ENCODE data around the gene SDCBP2.
"Not testable (repeated sequence)": the region's sequence is repeated elsewhere in the genome, so short reads cannot be mapped to it uniquely, and the experiment has no call there.

SDCBP2 gene

GRCh38 chr20:1357921-1358671 lies 29.2 kb upstream of the SDCBP2 start:
- no peak for DNase-seq

GRCh38 chr20:1353956-1354355 lies 25.0 kb upstream of the SDCBP2 start:
- DNase-seq, result no peak

GRCh38 chr20:1346315-1346969 lies 17.5 kb upstream of the SDCBP2 start:
- DNase-seq, result no peak

- DNase-seq, result no peak
Measured at GRCh38 chr20:1345756-1346093, 16.8 kb upstream of the SDCBP2 start.

GRCh38 chr20:1345030-1345755 lies 16.3 kb upstream of the SDCBP2 start:
- DNase-seq, result no peak

GRCh38 chr20:1343446-1344124 lies 14.6 kb upstream of the SDCBP2 start:
- not testable (repeated sequence) for DNase-seq

GRCh38 chr20:1341561-1342265 lies 12.8 kb upstream of the SDCBP2 start:
- no peak for DNase-seq

- DNase-seq, result no peak
Measured at GRCh38 chr20:1338801-1339200, 9.9 kb upstream of the SDCBP2 start.

- DNase-seq, result no peak
Measured at GRCh38 chr20:1338096-1338495, 9.2 kb upstream of the SDCBP2 start.

GRCh38 chr20:1337441-1337840 lies 8.5 kb upstream of the SDCBP2 start:
- DNase-seq, result no peak

- peak; percentile 62 for DNase-seq
Measured at GRCh38 chr20:1336699-1337367, 7.9 kb upstream of the SDCBP2 start.

- no peak for DNase-seq
Measured at GRCh38 chr20:1335961-1336698, 7.2 kb upstream of the SDCBP2 start.

GRCh38 chr20:1334761-1335160 lies 5.8 kb upstream of the SDCBP2 start:
- peak; percentile 9 for DNase-seq

GRCh38 chr20:1334370-1334731 lies 5.4 kb upstream of the SDCBP2 start:
- no peak for DNase-seq

GRCh38 chr20:1333462-1334369 lies 4.8 kb upstream of the SDCBP2 start:
- no peak for DNase-seq

GRCh38 chr20:1332749-1333300 lies 3.9 kb upstream of the SDCBP2 start:
- DNase-seq, result no peak

- DNase-seq, result no peak
Measured at GRCh38 chr20:1331801-1332453, 3.0 kb upstream of the SDCBP2 start.

- DNase-seq, result no peak
Measured at GRCh38 chr20:1331101-1331500, 2.2 kb upstream of the SDCBP2 start.

GRCh38 chr20:1330075-1330830 lies 1.3 kb upstream of the SDCBP2 start:
- no peak for DNase-seq
